Breast epithelium (tissue), 3 donors: ENCODE data around the gene GNB1.
"Not testable (repeated sequence)": the region's sequence is repeated elsewhere in the genome, so short reads cannot be mapped to it uniquely, and the experiment has no call there.

ENCODE experiments used
- CTCF ChIP-seq, 3 donors: fragments of 450-650 bp; IDR thresholded peaks; one replicate each; pipeline ENCODE4 v1.5.1; 2016 to 2017; ENCODE audit warnings: antibody characterized with exemption in 3 of 3, mild to moderate bottlenecking in 3 of 3, moderate library complexity in 3 of 3
- POLR2A ChIP-seq: fragments of 450-650 bp; IDR thresholded peaks from one replicate; pipeline ENCODE4 v1.6.1; 2016; ENCODE audit warnings: antibody characterized with exemption, mild to moderate bottlenecking, moderate library complexity

GRCh38 chr1:1742529-1742928 lies 148.4 kb downstream of the GNB1 start:
- TF ChIP-seq CTCF (IDR thresholded peaks at IDR 0.05); POLR2A: not testable (repeated sequence)
